RWPE1 (cell line): Measurements from ENCODE around the gene ASIC2.

Source experiments
- CTCF ChIA-PET: fragments of 350-600 bp; sonication (Branson Sonifier 250); formaldehyde crosslinking; extraction: SDS; loops from one replicate; lab custom pipeline; 2021; lab: Yijun Ruan, JAX
- POLR2A ChIA-PET: fragments of 400-600 bp; formaldehyde crosslinking; extraction: SDS; loops from one replicate; lab custom pipeline; 2020; ENCODE audit warnings: antibody characterized with exemption; ENCODE audit not compliant: low non-redundant PET; lab: Yijun Ruan, JAX
- DNase-seq: peaks from one replicate; pipeline ENCODE4 v3.0.0; 2012; ENCODE audit warnings: low spot score
- H3K27ac ChIP-seq: fragments of 450-650 bp; 2 replicates; pipeline ENCODE4 v1.5.1; 2017
- CTCF ChIP-seq: fragments of 450-650 bp; conservative IDR thresholded peaks from 2 replicates; pipeline ENCODE4 v1.5.1; 2017; ENCODE audit warnings: low read depth, mild to moderate bottlenecking

ASIC2 gene

GRCh38 chr17:33085256-33085655 is 207.8 kb downstream of the ASIC2 start:
- CTCF ChIA-PET = no interaction called here
- no peak overlapping the region for H3K27ac ChIP-seq
- POLR2A ChIA-PET = no interaction called here
- no peak for DNase-seq
- no peak for TF ChIP-seq CTCF

- ChIA-PET POLR2A (no interaction called here), CTCF (no interaction called here)
- H3K27ac ChIP-seq = no peak overlapping the region
- no peak for DNase-seq
- TF ChIP-seq CTCF = no peak
Observed at GRCh38 chr17:33084755-33085154, 208.3 kb downstream of the ASIC2 start.

- no peak for TF ChIP-seq CTCF
- POLR2A ChIA-PET = no interaction called here
- no peak overlapping the region for H3K27ac ChIP-seq
- DNase-seq = no peak
- CTCF ChIA-PET = no interaction called here
Observed at GRCh38 chr17:33082529-33083173, 210.4 kb downstream of the ASIC2 start.

GRCh38 chr17:33080091-33080490 is 213.0 kb downstream of the ASIC2 start:
- DNase-seq = no peak
- no peak overlapping the region for H3K27ac ChIP-seq
- POLR2A ChIA-PET = no interaction called here
- no peak for TF ChIP-seq CTCF
- CTCF ChIA-PET = no interaction called here

GRCh38 chr17:33079201-33079600 is 213.9 kb downstream of the ASIC2 start:
- no peak for TF ChIP-seq CTCF

GRCh38 chr17:33076979-33077378 is 216.1 kb downstream of the ASIC2 start:
- DNase-seq = no peak
- TF ChIP-seq CTCF = no peak
- ChIA-PET CTCF (interaction anchor here (0.6 kb wide), 1 partner anchor 70 kb away, joined by 3 read pairs; no protein-coding TSS in a partner anchor), POLR2A (no interaction called here)
- no peak overlapping the region for H3K27ac ChIP-seq

More at GRCh38 chr17:33079201-33079600, 213.9 kb downstream of the ASIC2 start:
- no peak overlapping the region for H3K27ac ChIP-seq
- CTCF ChIA-PET = no interaction called here
- POLR2A ChIA-PET = no interaction called here
- DNase-seq = no peak
